T-helper 9 cell (primary cell): ENCODE data around the gene SFXN2.

Experiments used
- DNase-seq: peaks from one replicate; pipeline ENCODE4 v3.0.0-alpha.2; 2020

Gene SFXN2

GRCh38 chr10:102779680-102780526 is 65.5 kb downstream of the SFXN2 start:
- no peak for DNase-seq

GRCh38 chr10:102780527-102780808 is 66.0 kb downstream of the SFXN2 start:
- no peak for DNase-seq

- DNase-seq: no peak
These were observed 66.9 kb downstream of the SFXN2 start for GRCh38 chr10:102781090-102781920.

GRCh38 chr10:102781921-102782557 is 67.6 kb downstream of the SFXN2 start:
- no peak for DNase-seq

- no peak for DNase-seq
These were observed 68.5 kb downstream of the SFXN2 start for GRCh38 chr10:102782673-102783551.

- no peak for DNase-seq
These were observed 69.1 kb downstream of the SFXN2 start for GRCh38 chr10:102783568-102783967.

GRCh38 chr10:102785818-102786217 is 71.4 kb downstream of the SFXN2 start:
- DNase-seq: no peak

GRCh38 chr10:102791754-102792395 is 77.4 kb downstream of the SFXN2 start:
- no peak for DNase-seq
